GM12878 (cell line): ENCODE results near the gene NOL12. TPM values are rescaled to one million over a fixed set of nuclear protein-coding genes. Genes with fewer than 3 reads are reported as not detected.
A peak's percentile ranks its signal among the peaks of the same experiment; 100 is the strongest.

Experiments used
- ASH2L ChIP-seq: fragments of 300-600, 200-600 bp; sonication (generic); IDR thresholded peaks from 2 replicates; pipeline ENCODE4 v1.6.1; 2017; ENCODE audit warnings: low read depth, mild to moderate bottlenecking, borderline replicate concordance
- ATF2 ChIP-seq: IDR thresholded peaks from 2 replicates; pipeline ENCODE4 v1.6.1; 2012; ENCODE audit warnings: low read length, inconsistent platforms
- ATF7 ChIP-seq: fragments of 450-650 bp; IDR thresholded peaks from 2 replicates; pipeline ENCODE4 v1.6.1; 2016; ENCODE audit warnings: low read depth, mild to moderate bottlenecking
- CBFB ChIP-seq: IDR thresholded peaks from 2 replicates; pipeline ENCODE4 v1.6.1; 2016; ENCODE audit warnings: antibody characterized with exemption, low read depth
- E2F8 ChIP-seq: fragments of 450-650 bp; IDR thresholded peaks from 2 replicates; pipeline ENCODE4 v1.6.1; 2018; ENCODE audit warnings: mild to moderate bottlenecking, low read depth, moderate library complexity; ENCODE audit not compliant: partially characterized antibody
- EED ChIP-seq: sonication (generic); IDR thresholded peaks from 2 replicates; pipeline ENCODE4 v1.6.1; 2016; ENCODE audit warnings: antibody characterized with exemption, low read depth
- FOXK2 ChIP-seq: fragments of 450-650 bp; IDR thresholded peaks from 2 replicates; pipeline ENCODE4 v1.6.1; 2017; ENCODE audit warnings: mild to moderate bottlenecking, moderate library complexity
- HCFC1 ChIP-seq: fragments of 150-350 bp; IDR thresholded peaks from 2 replicates; pipeline ENCODE4 v1.6.1; 2014; ENCODE audit warnings: low read length
- IKZF2 ChIP-seq, 2 experiments: fragments of 450-650 bp; IDR thresholded peaks; 2 replicates each; pipeline ENCODE4 v1.6.1; 2017; ENCODE audit warnings: mild to moderate bottlenecking in 2 of 2, moderate library complexity in 2 of 2
- KDM1A ChIP-seq: fragments of 200-600 bp; sonication (generic); IDR thresholded peaks from 2 replicates; pipeline ENCODE4 v1.6.1; 2016; ENCODE audit warnings: borderline replicate concordance
- NKRF ChIP-seq: fragments of 450-650 bp; conservative IDR thresholded peaks from 2 replicates; pipeline ENCODE4 v1.6.1; 2017; ENCODE audit warnings: mild to moderate bottlenecking, moderate library complexity
- PML ChIP-seq: IDR thresholded peaks from 2 replicates; pipeline ENCODE4 v1.6.1; 2012; ENCODE audit warnings: low read length, inconsistent platforms
- POU2F2 ChIP-seq: IDR thresholded peaks from 3 replicates; pipeline ENCODE4 v1.6.1; 2011; ENCODE audit warnings: low read depth, mild to moderate bottlenecking, low read length, borderline replicate concordance
- PRDM15 ChIP-seq: fragments of 450-650 bp; formaldehyde crosslinking; IDR thresholded peaks from 2 replicates; pipeline ENCODE4 v1.4.0; 2020; ENCODE audit warnings: mild to moderate bottlenecking, moderate library complexity
- RAD51 ChIP-seq: fragments of 450-650 bp; IDR thresholded peaks from 2 replicates; pipeline ENCODE4 v1.6.1; 2016; ENCODE audit warnings: moderate library complexity, mild to moderate bottlenecking, inconsistent platforms
- RCOR1 ChIP-seq: conservative IDR thresholded peaks from 2 replicates; pipeline ENCODE4 v1.6.1; 2012; ENCODE audit warnings: low read depth, low read length, improper control_type of control experiment
- RUNX3 ChIP-seq: IDR thresholded peaks from 2 replicates; pipeline ENCODE4 v1.6.1; 2012; ENCODE audit warnings: low read length, inconsistent platforms
- SMC3 ChIP-seq: IDR thresholded peaks from 2 replicates; pipeline ENCODE4 v1.6.1; 2011; ENCODE audit warnings: low read length, improper control_type of control experiment, borderline replicate concordance
- TAF1 ChIP-seq: IDR thresholded peaks from 2 replicates; pipeline ENCODE4 v1.6.1; 2011; ENCODE audit warnings: mild to moderate bottlenecking, low read depth, low read length, borderline replicate concordance
- TCF12 ChIP-seq: IDR thresholded peaks from 2 replicates; pipeline ENCODE4 v1.6.1; 2011; ENCODE audit warnings: low read depth, mild to moderate bottlenecking, low read length
- TCF7 ChIP-seq: IDR thresholded peaks from 2 replicates; pipeline ENCODE4 v1.6.1; 2014; ENCODE audit warnings: antibody characterized with exemption, borderline replicate concordance
- ZNF207 ChIP-seq: fragments of 450-650 bp; IDR thresholded peaks from 2 replicates; pipeline ENCODE4 v1.6.1; 2014; ENCODE audit warnings: antibody characterized with exemption, mild to moderate bottlenecking, borderline replicate concordance
- polyA plus RNA-seq, 11 experiments: library from polyadenylated mRNA; depleted of rRNA in 4 of 11; unstranded in 6 of 11; stranded (reverse) in 5 of 11; fragments of >200 nt; fragmentation: Nextera tagmentation in 4 of 11; fragmentation: Illumina TruSeq in 1 of 11; extraction: Ambion mirVana in 4 of 11; extraction: Trizol in 1 of 11; gene quantifications; 1 replicate in 1 of 11; 2 replicates in 10 of 11; pipeline versions ENCODE4 v1.2.1 to v1.2.3, GENCODE V29; 2011 to 2016; ENCODE audit warnings: inconsistent platforms in 2 of 11, missing spikeins in 2 of 11, low read depth in 1 of 11
- total RNA-seq, 4 experiments: library from RNA; depleted of rRNA in 3 of 4; stranded (reverse); fragments of >200 nt in 3 of 4; fragmentation: Illumina TruSeq in 1 of 4; extraction: Trizol in 1 of 4; gene quantifications; 2 replicates each; pipeline versions ENCODE4 v1.2.1 to v1.2.3, GENCODE V29; 2013 to 2021

The NOL12 gene
- total and polyA plus RNA-seq, 10 of the 15 experiments (the other 5 are each of a cell fraction or from before 2014, with no cell fraction given) = 3.3 to 69.4 (median 41.1) TPM

- TF ChIP-seq ATF2 = no peak
- no peak for TF ChIP-seq RAD51
- TF ChIP-seq ZNF207 = no peak
- TF ChIP-seq TAF1 = no peak
- TF ChIP-seq RUNX3 = 0 out of 2 replicates have a peak, but pooled peaks have one; percentile 1
- no peak for TF ChIP-seq PML
- no peak for TF ChIP-seq ASH2L
- no peak for TF ChIP-seq FOXK2
- no peak for TF ChIP-seq EED
- TF ChIP-seq PRDM15 (CRISPR knock-in tag) = no peak
- 0 out of 2 replicates have a peak, but pooled peaks have one; percentile 44 for TF ChIP-seq NKRF
- no peak for TF ChIP-seq SMC3
- TF ChIP-seq TCF12 = peak; percentile 68
- TF ChIP-seq RCOR1 = no peak
- no peak for TF ChIP-seq ATF7
- TF ChIP-seq KDM1A = no peak
- no peak for TF ChIP-seq IKZF2 (IDR thresholded peaks at IDR 0.05)
- no peak for TF ChIP-seq HCFC1
- TF ChIP-seq POU2F2 = no peak
- no peak for TF ChIP-seq E2F8
- no peak for TF ChIP-seq CBFB
- TF ChIP-seq TCF7 = no peak
Observed at GRCh38 chr22:37675930-37676735, 10.0 kb upstream of the NOL12 start (continued).
